NCI-H2196 (cell line): ENCODE data around the gene FAM83B.
"Not testable (repeated sequence)": the region's sequence is repeated elsewhere in the genome, so short reads cannot be mapped to it uniquely, and the experiment has no call there.

Experiments used
- DNase-seq: peaks from one replicate; lab custom pipeline; 2025; ENCODE audit not compliant: unreplicated experiment; lab: John Stamatoyannopoulos, UW

FAM83B gene, protein sequence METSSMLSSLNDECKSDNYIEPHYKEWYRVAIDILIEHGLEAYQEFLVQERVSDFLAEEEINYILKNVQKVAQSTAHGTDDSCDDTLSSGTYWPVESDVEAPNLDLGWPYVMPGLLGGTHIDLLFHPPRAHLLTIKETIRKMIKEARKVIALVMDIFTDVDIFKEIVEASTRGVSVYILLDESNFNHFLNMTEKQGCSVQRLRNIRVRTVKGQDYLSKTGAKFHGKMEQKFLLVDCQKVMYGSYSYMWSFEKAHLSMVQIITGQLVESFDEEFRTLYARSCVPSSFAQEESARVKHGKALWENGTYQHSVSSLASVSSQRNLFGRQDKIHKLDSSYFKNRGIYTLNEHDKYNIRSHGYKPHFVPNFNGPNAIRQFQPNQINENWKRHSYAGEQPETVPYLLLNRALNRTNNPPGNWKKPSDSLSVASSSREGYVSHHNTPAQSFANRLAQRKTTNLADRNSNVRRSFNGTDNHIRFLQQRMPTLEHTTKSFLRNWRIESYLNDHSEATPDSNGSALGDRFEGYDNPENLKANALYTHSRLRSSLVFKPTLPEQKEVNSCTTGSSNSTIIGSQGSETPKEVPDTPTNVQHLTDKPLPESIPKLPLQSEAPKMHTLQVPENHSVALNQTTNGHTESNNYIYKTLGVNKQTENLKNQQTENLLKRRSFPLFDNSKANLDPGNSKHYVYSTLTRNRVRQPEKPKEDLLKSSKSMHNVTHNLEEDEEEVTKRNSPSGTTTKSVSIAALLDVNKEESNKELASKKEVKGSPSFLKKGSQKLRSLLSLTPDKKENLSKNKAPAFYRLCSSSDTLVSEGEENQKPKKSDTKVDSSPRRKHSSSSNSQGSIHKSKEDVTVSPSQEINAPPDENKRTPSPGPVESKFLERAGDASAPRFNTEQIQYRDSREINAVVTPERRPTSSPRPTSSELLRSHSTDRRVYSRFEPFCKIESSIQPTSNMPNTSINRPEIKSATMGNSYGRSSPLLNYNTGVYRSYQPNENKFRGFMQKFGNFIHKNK

DNA sequence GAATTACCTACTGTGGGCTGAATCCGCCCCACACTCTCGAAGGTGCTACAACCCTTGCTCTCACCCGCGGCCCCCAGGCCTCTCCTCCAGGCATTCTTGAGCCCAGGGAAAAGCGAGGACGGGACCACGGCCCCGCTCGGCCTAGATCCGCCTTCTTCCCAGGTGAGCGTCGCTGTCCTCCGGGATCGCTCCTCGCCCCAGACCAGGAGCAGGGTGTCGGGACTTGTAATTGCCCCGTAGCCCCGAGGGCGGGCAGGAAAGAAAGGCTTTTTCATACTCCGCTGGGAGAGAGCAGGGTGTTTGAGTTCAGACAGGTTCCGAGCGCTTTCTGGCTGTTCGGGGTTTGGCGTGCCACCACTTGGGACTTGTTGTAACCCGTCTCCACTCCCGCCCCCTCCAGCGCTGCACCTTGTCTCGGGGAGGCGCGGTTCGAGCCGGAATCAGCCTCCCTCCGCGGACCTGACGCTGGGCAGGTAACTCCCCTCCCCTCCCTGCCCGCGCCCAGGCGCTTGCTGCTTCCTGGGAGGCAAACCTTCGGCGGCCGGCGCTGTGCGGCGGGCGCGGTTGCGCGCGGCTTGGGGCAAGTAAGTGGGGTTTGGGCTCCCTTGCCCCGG, at the start of gene FAM83B:
Gene FAM83B, plus strand, starts transcription at position 529 of the 614 bp plus-strand sequence. CDS start 23,476 bp downstream, outside the sequence.
- no peak for DNase-seq

DNA sequence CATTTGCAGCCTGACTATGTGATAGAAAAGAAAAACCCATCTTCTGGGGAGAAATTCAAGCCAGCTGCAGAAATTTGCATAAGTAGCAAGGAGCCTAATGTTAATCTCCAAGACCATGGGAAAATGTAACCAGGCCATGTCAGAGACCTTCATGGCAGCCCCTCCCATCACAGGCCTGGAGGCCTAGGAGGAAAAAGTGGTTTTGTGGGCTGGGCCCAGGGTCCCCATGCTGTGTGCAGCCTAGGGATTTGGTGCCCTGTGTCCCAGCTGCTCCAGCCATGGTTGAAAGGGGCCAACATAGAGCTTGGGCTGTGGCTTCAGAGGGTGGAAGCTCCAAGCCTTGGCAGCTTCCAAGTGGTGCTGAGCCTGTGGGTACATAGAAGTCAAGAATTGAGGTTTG, 49.7 kb upstream of the FAM83B start:
- not testable (repeated sequence) for DNase-seq

DNA sequence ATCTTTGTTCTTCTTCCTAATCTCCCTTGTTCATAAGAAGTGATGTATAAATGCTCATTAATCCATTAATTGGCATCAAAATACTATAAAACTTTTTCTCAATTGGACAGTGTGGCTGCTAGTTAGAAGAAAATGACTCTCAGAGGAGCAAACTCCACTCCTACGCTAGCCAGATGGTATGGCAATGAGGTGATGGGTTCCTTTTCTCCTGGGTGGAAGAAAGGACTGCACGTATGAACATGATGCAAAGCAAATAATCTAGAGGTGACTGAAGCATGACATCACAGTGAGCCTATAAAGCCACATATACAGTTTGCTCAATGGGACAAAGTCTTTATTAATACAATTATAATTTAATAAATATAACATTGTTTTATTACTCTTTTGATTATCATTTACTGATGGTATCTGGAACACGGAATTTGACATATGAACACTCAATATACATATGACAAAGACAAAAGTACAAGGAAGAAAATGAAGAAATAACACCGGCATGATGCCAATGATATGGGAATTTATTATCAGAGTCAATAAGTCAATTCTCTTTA, 46.4 kb upstream of the FAM83B start:
- no peak for DNase-seq

DNA sequence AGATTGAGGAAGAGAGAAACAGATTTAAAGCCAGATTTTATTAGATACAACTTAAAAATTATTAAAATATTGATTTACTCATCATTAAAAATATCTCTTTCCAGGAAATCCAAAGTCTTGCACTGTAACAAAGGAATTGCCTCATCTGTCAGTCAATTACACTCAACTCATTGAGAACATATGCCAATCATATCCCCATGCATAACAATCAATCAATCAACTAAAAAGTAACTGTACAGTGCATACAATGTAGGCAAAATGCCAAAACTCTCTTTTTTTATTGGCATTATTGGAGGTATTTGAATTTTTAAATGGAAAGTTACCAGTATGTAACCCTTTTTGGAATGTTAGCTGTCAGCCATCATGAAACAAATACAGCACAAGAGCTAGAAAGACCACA, 45.3 kb upstream of the FAM83B start:
- no peak for DNase-seq

DNA sequence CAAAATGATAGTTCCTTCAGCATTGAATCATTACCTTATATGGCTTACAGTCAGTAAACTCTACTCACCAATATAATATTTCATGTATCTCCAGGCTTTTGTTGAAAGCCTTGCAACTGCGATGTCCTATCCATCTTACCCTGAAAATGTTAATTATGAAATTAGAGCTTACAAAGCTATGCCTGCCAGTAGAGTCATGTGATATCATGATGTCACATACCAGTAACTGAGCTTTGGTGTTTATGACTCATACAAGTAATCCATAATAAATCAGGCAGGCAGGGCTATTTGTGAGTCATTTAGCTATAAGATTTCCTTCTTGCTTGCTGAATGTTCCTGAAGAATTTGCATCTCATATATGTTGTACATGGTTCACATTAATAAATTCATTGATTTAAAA, 44.9 kb upstream of the FAM83B start:
- no peak for DNase-seq

DNA sequence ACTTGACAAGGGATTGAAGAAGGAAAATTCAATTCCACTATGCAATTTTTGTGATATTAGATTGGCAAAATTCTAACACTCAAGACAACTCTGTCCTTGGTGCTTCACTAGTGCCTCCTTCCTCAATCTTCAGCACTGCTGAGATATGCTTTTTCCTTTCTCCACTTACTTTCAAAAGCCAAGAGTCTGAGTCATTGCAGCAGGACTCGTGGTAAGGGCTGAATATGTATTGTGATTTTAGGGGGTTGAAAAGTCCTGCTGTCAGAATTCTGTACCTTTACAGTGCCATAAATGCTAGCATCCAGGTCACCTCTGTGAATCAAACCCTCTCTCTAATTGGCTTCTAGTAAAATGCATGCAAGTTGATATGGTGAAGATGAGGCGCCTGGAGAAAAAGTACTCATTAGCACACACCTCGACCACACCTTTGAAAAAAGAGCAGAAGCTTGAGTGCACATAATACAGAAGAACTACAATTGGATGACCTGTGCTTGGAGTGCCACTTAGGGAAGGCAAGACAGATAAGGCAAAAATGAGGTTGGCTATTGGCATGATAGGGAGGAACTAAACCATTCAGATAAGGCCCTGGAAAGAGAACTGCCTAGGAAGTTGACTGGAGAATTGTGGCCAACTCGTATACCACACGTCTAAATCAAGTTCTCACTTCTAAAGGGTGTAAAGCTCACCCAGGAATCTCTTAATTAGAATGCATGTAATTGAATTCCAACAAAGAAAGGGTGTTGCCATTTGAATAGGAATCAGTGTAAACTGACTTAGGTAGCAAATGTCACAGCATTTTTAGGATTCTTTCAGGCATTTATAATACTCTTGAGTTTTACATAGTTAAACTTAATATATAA, 43.6 kb upstream of the FAM83B start:
- DNase-seq, result no peak

DNA sequence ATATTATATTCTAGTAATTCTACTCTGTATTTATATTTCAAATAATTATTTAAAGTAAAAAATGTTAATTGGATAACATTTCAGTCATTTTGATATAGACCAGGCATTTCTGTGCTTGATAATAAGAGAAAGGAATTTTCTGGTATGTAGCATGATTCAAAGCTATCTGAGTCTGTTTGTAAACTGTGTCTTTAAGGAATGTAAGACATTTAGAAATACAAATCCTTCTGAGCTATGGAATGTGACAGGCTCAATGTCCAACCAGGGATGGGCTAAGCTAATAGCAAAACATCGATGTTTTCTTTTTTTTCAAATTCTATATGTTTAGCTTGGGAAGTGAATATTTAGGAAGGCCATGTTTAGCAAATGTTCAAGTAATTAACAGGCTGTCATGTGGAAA, 41.5 kb upstream of the FAM83B start:
- DNase-seq, result no peak

DNA sequence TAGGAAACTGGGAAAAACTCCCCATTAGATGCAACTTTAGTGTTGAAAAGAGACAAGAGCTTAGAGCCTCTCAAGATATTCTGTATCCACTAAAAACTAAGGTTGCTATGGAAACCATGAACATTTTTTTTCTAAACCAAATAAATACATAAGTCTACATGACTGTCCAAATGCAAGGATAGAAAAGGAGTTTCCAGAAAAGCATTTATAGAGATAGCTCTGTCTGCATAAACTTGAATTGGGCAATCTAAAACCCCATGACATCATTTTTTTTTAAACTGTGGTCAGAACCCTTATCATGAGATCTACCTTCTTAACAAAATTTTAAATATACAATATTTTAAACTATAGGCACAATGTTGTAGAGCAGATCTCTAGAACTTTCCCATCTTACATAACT, 36.4 kb upstream of the FAM83B start:
- no peak for DNase-seq

DNA sequence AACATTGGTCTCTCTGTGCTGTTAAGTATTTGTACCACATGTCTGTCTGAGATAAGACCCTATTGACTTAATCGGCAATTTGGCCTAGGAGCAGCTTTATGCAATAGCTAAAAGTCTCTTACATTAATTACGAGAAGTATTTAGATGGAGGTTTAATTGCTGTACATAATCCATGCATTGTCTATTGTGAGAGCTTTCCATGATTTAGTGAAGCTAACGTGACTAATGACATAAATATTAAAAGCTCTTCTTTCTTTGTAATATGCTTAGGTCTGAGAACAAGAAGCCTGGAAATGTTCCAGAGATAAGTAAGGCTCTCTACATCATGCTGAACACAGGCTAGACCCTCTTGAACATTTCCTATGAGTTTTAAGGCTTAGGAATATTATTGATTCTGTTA, 32.7 kb upstream of the FAM83B start:
- no peak for DNase-seq

DNA sequence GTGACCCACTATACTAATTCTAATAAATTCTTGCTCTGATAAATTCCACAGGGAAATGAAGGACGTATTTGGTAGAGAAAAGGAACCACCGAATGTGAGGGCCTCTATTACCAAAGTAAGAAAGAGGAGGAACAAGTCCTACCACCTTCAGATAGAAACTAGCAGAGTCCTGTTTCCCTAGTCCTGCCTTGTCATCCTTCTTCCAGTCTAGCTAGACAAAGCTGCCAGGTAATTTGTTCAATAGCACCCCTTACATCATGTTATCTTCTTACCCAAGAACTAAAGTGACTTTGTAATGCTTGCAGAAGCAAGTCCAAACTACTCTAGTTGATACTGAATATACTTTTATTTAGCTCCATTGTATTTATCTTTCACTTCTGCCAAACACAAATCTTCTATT, 29.3 kb upstream of the FAM83B start:
- no peak for DNase-seq

DNA sequence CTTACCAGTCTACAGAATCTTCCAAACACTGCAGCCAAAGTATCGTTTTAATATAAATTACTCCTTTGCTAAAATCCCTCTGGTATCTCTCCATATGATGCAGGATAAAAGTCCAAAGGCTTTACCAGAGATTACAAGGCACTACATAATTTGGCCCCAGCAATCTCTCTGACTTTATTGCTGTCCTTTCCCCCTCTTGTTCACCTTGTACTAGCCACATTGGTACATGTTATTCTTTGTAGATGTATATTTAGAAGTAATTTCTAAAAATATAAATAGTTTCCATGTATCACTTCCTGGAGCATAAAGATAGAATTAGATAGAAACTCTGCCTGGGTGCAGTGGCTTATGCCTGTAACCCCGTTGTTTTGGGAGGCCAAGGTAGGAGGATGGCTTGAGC, 28.7 kb upstream of the FAM83B start:
- DNase-seq, result no peak

DNA sequence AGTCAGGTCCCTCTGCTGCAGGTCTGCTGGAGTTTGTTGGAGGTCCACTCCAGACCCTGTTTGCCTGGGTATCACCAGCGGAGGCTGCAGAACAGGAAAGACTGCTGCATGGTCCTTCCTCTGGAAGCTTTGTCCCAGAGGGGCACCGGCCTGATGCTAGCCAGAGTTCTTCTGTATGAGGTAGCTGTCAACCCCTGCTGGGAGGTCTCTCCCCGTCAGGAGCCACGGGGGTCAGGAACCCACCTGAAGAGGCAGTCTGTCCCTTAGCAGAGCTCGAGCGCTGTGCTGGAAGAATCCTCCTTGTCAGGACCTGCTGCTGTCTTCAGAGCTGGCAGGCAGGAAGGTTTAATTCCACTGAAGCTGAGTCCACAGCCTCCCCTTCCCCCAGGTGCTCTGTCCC, 22.3 kb upstream of the FAM83B start:
- DNase-seq, result not testable (repeated sequence)

DNA sequence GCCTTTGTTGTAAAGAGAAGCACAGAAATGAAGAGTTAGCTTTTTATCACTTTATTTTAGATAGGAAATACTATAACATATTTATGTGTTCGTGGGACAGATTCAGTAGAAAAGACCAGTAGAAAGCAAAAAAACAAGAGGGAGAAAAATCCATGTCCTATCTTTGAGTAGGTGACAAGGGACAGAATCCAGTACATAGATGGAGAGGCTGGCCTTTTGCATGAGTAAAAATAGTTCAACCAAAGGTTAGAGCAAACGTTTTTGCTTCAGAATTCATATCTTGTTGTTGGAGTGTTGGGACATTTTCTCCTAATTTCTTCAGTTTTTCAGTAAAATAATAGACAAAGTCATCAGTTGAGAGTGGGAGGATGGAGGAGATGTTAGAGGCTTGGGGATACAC, 19.6 kb upstream of the FAM83B start:
- DNase-seq, result no peak

DNA sequence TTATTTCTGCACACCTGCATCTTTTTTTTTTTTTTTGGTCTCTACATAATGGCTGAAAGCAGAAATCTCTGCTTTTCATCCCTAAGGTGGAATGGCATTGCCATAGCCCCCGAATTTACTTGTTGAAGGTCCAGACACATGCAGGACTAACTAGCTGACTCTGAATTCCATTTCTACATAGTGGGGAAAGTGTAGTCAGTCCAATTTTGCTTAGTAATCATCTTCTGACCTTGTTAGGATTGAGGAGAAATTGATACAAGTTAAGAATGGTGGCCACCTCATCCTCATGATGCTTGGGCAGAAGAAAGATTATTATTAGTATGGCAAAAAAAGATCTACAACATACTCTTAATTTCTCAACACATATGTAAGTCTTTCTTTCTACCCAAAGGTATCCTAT, 16.4 kb upstream of the FAM83B start:
- DNase-seq, result no peak

DNA sequence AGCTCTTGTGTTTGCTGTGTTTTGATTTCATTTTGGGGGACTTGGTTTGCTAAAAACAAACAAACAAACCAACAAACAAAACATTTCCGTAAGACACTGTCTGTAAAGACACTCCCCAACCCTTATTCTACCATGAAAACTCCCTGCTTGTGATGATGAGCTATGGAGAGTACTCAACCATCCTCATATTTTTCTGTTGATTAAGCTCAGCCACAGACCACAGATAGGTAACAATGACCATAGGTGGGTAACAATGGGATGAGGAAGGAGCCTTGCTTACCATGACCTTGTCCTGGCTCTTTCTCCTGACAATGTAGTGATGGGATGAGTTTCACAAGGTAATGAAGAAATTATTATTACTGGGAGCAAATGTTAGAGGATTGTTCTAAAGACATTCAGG, 11.4 kb upstream of the FAM83B start:
- DNase-seq, result no peak

DNA sequence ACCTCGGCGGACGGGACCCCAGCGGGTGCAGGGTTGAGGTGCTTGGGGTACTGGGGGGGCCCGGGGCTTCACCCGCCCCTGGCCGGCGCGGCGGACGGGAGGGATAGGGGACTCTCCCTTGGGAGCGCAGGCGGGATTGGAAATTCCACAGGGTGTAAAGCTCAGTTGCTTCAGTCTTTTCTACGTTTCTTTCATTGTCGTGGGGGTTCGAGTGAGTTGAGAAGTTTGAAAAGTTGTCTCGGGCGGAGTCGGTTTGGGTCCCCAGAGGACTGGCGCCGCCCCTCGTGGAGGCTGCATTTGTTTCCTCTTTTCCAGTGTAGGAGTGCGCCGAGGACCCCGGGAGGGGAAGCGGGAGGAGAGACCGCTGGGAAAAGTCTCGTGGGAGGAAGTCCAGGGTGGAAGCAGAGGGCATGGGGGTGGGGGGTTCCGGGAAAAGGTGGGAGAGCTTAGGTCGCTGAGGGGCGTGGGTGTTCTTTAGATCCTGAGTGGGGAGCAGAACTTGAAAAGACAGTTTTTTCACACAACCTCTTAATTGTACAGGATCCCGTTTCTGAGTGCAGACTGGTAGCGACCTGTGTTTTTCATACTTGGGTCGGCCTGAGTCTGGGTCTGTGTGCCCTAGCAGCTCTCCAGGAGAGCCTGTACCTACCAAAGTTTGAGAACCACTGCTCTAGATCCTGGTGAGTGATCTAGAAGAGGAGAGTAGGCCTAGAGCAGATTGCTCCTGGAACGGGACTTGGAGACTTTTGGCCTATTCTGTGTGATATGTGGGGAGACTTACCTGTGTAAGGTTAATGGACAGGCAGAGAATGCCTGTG, 495 bp downstream of the FAM83B start:
- no peak for DNase-seq

DNA sequence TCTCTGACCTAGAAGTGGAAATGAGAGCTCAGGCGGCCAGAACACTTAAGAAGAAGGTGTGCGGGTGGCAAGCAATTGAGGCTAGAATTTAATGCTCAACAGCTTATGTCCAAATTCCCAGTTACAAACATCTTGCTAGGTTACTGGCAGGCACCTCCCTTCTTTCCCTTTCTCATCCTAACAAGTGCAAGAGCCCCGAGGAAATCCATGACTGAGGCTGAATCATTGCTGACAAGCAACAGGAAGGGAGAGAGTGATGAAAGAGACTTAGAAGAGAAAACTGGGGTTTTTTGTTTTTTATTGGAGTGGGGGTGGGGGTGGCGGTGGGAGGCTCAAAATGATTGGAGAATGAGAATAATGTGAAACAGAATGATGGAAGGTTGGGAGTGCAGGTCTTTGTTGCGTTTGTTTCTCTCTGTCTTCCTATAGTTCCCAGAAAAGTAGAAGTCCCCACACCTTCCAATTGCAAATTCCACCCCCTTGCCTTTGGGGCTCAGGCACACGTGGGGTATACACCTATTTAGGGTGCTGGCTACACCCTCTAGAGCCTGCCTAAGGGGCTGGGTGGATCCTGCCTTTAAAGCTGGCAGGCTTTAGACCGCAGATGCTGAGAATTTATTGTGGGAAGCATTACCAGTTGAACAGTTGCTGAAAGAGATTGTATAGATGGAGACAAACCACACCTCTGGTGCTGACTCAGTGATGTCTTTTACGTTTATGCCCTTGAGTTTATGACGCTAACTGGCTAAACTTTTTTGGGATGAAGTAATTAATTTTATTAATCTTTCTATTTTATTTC, 1.4 kb downstream of the FAM83B start:
- DNase-seq, result no peak

DNA sequence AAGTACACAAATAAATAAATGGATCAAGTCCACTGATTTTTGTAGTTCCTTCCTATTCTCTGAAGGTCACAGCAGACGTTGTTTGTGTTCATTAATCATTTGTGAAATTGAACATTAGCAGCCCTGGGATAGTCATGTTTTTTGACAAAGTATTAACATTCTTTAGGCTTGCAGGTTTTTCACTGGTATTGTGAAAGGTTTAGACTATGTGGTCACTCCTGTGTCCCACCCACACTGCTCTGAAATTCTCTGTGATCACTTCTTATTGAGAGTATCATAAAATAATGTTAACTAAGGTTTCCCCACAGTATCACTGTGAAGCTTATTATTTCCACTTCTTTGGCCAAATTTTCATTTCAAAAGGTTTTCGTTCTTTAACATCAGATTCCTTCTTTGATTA, 3.5 kb downstream of the FAM83B start:
- DNase-seq, result no peak

DNA sequence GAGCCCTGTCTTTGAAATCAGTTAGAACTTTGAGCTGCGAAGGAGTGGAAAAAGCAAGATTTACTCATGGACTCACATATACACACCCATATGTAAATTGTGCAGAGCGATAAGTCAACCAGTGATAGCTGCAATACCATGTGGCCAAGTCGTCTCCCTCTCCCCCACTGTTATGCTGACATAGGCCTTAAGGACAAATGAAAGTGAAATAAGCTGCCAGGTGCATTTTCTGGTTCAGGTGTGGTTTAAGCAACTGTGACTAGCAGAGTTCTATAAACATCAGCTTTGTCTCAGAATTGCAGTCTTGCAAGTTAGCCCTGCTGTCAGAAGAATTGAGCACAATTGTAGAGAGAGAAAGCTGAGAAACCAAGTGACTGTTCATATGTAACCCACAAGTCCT, 9.6 kb downstream of the FAM83B start:
- DNase-seq, result no peak
